Measurements from ENCODE around the gene LY6G6C. TPM values are rescaled to one million over a fixed set of nuclear protein-coding genes. Genes with fewer than 3 reads are reported as not detected.

The LY6G6C gene
- total and polyA plus RNA-seq, 2 experiments from 2014 or later = not detected

DNA sequence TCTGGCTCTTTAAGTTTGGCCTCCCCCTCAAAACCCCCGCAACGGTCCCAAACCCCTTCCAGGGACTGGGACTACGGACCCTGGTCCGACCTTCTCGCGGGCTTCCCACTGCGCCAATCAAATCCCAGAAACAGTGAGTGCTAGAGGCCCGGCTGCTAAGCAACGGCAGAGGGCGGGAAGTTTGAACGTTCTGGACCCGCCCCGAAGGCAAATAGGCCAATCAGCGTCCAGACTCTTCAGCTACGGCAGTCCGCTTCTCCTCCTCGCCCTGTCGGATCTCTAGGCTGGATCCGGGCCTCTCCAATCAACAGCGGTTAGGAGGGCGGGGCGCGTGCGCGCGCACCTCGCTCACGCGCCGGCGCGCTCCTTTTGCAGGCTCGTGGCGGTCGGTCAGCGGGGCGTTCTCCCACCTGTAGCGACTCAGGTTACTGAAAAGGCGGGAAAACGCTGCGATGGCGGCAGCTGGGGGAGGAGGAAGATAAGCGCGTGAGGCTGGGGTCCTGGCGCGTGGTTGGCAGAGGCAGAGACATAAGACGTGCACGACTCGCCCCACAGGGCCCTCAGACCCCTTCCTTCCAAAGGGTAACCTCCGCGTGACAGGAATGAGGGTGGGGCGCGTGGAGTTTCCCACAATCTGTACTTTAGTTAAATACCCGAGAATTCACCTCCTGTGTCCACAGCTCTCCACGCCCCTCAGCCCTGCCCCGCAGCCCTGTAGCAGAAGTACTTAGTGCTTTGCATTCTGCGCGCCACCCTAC, 18.3 kb upstream of the LY6G6C start, which contains the start of gene MSH5:
Gene MSH5, plus strand, starts transcription at position 367 of the 758 bp plus-strand sequence. CDS start 462 bp downstream, outside the sequence.
- Mint-ChIP-seq H3K27me3 (ENCODE audit: insufficient read depth, low read depth, poor library complexity) (peaks cover 27% of the 10 kb centered on the region), H3K36me3 (ENCODE audit: low read depth) (peaks cover 17% of the 10 kb centered on the region), H3K9me3 (no peaks in the 10 kb centered on the region; the same call in 2 of the 3 replicates), H3K4me1 (peaks cover 42% of the 10 kb centered on the region), H3K4me3 (peak within 1 kb of the TSS; percentile 78), H3K27ac (peak within 1 kb of the TSS; percentile 97)
- Histone ChIP-seq H3F3A (replicated peaks; ENCODE audit: low read depth) (peaks cover 22% of the 10 kb centered on the region), H3K36me3 (ENCODE audit: insufficient read depth) (peaks cover 4% of the 10 kb centered on the region; the same call in 1 of the 2 replicates), H3K9me2 (ENCODE audit: insufficient read depth) (no peaks in the 10 kb centered on the region), H3K27ac (ENCODE audit: low read depth) (peak within 1 kb of the TSS; percentile 92), H3K4me3 (peak within 1 kb of the TSS; percentile 68), H3K4me2 (peak within 1 kb of the TSS; percentile 93), H2AFZ (peak within 1 kb of the TSS; percentile 67), H3K27me3 (ENCODE audit: insufficient read depth) (no peaks in the 10 kb centered on the region), H4K20me1 (replicated peaks; ENCODE audit: insufficient read depth) (no peaks in the 10 kb centered on the region), H3K4me1 (ENCODE audit: insufficient read depth) (peaks cover 36% of the 10 kb centered on the region), H3K79me2 (replicated peaks; ENCODE audit: insufficient read depth) (peaks cover 13% of the 10 kb centered on the region)
- no peak for TF ChIP-seq STAT1 (IDR thresholded peaks at IDR 0.05; ENCODE audit: unreplicated experiment)
- no peak for TF ChIP-seq ZNF462 (CRISPR knock-in tag; IDR thresholded peaks at IDR 0.05)
- no peak for TF ChIP-seq ZNF331 (CRISPR knock-in tag; IDR thresholded peaks at IDR 0.05; ENCODE audit: low read depth)
- TF ChIP-seq POLR2AphosphoS5 (IDR thresholded peaks at IDR 0.05; ENCODE audit: low read depth) = peak; percentile 69
- TF ChIP-seq ZNF114 (CRISPR knock-in tag; IDR thresholded peaks at IDR 0.05) = no peak
- no peak for TF ChIP-seq EZH2phosphoT487 (IDR thresholded peaks at IDR 0.05; ENCODE audit: unreplicated experiment)
- peak; percentile 45; the same call in 1 of the 2 replicates for TF ChIP-seq CREB1 (CRISPR knock-in tag; IDR thresholded peaks at IDR 0.05; ENCODE audit: low read depth)
- TF ChIP-seq NANOG (IDR thresholded peaks at IDR 0.05; ENCODE audit: borderline replicate concordance) = no peak
- ATAC-seq (peak; percentile 84), DNase-seq (ENCODE audit: low spot score) (peak; percentile 100)
